ENCODE measurements around the gene CACNA1E. TPM values are rescaled to one million over a fixed set of nuclear protein-coding genes. Genes with fewer than 3 reads are reported as not detected.

The CACNA1E gene
- total RNA-seq, 1 experiment from 2014 or later, result 0.46 TPM

- H3K18ac ChIP-seq (ENCODE audit: insufficient read length, low read depth, low read length), result no peak overlapping the region
- H3T11ph ChIP-seq (ENCODE audit: low read length), result no peak overlapping the region
- no peak overlapping the region for H4K5ac ChIP-seq (ENCODE audit: insufficient read length, low read depth, low read length)
- H2AFZ ChIP-seq (ENCODE audit: low read length), result no peak overlapping the region
- no peaks in the 10 kb centered on the region for H4K20me1 ChIP-seq (ENCODE audit: control insufficient read depth, insufficient read depth, insufficient read length)
- H2BK5ac ChIP-seq (ENCODE audit: insufficient read length, low read length), result no peak overlapping the region
- Mint-ChIP-seq H3K4me1 (peaks cover 2% of the 10 kb centered on the region in 2 experiments; a peak in 3 of 4 replicates), H3K9me3 (no peaks in the 10 kb centered on the region), H3K4me3 (no peak overlapping the region), H3K36me3 (ENCODE audit: insufficient read depth in 1 of 3, low read depth in 3 of 3) (no peaks in the 10 kb centered on the region; a peak in 1 of 7 replicates), H3K27me3 (ENCODE audit: low read depth) (no peaks in the 10 kb centered on the region; the same call in 1 of the 2 replicates), H3K27ac (no peak overlapping the region)
- no CpG with 5 or more reads among the region's 5 CpGs for WGBS (ENCODE audit: extremely low coverage, insufficient read length, low lambda C conversion rate)
- DNase-seq, result no peak
- H3K9ac ChIP-seq (ENCODE audit: extremely low read depth, insufficient read length, low read length), result no peak overlapping the region
- H3K79me2 ChIP-seq (ENCODE audit: insufficient read depth, low read length), result no peaks in the 10 kb centered on the region
- no peak overlapping the region for H2BK20ac ChIP-seq (ENCODE audit: low read depth, low read length, poor library complexity, severe bottlenecking)
- no peak overlapping the region for H2BK15ac ChIP-seq (ENCODE audit: low read depth, low read length)
- H3K56ac ChIP-seq (ENCODE audit: insufficient read length, low read depth, low read length), result no peak overlapping the region
- H4K91ac ChIP-seq (ENCODE audit: insufficient read length, low read depth, low read length), result no peak overlapping the region
- H3K27ac ChIP-seq (ENCODE audit: insufficient read length, low read depth, low read length), result no peak overlapping the region
- H3K4me2 ChIP-seq (ENCODE audit: insufficient read depth, insufficient read length, low read length), result no peak overlapping the region
- no peaks in the 10 kb centered on the region for H3K4me1 ChIP-seq (ENCODE audit: insufficient read depth, low read length)
- H4K8ac ChIP-seq (replicated peaks; ENCODE audit: insufficient read length, low read depth, low read length), result no peak overlapping the region
- H2BK12ac ChIP-seq (ENCODE audit: insufficient read length, low read depth, low read length), result no peak overlapping the region
- H3K14ac ChIP-seq (ENCODE audit: insufficient read depth, low read length), result no peak overlapping the region
- H3K79me1 ChIP-seq (ENCODE audit: insufficient read depth, low read depth, low read length, poor library complexity, severe bottlenecking), result no peaks in the 10 kb centered on the region
- no peaks in the 10 kb centered on the region for H3K27me3 ChIP-seq (ENCODE audit: insufficient read depth, low read length)
- H3K23ac ChIP-seq (ENCODE audit: insufficient read length, low read depth, low read length), result no peak overlapping the region
- TF ChIP-seq CTCF (conservative IDR thresholded peaks at IDR 0.05), result no peak
- H3K9me3 ChIP-seq (ENCODE audit: control insufficient read depth, low read depth, low read length), result no peaks in the 10 kb centered on the region
- H3K4ac ChIP-seq (ENCODE audit: low read depth, low read length), result no peak overlapping the region
- no peaks in the 10 kb centered on the region for H3K23me2 ChIP-seq (ENCODE audit: insufficient read length, low read depth, low read length, poor library complexity, severe bottlenecking)
- no peak overlapping the region for H2AK5ac ChIP-seq (ENCODE audit: insufficient read length, low read length)
- no peak overlapping the region for H2BK120ac ChIP-seq (ENCODE audit: low read depth, low read length, poor library complexity, severe bottlenecking)
These were observed 140.5 kb downstream of the CACNA1E start for GRCh38 chr1:181623850-181624249.
